Neural cell (in vitro differentiated cells): Measurements from ENCODE around the gene COQ7.

ENCODE experiments used
- EP300 ChIP-seq: fragments of 450-650 bp; conservative IDR thresholded peaks from 2 replicates; pipeline ENCODE4 v1.6.1; 2014; ENCODE audit warnings: antibody characterized with exemption, mild to moderate bottlenecking, moderate library complexity; ENCODE audit not compliant: poor library complexity, severe bottlenecking
- EZH2 ChIP-seq: fragments of 200-600, 300-800 bp; shearing (Covaris generic), sonication (generic); IDR thresholded peaks from 2 replicates; pipeline ENCODE4 v1.6.1; 2014; ENCODE audit warnings: antibody characterized with exemption, low read length, borderline replicate concordance, mild to moderate bottlenecking; ENCODE audit not compliant: insufficient read depth, poor library complexity, severe bottlenecking
- POLR2AphosphoS5 ChIP-seq: IDR thresholded peaks from 2 replicates; pipeline ENCODE4 v1.6.1; 2012
- RAD21 ChIP-seq: fragments of 450-650 bp; conservative IDR thresholded peaks from 2 replicates; pipeline ENCODE4 v1.6.1; 2014; ENCODE audit warnings: antibody characterized with exemption, mild to moderate bottlenecking, moderate library complexity
- SMC3 ChIP-seq: fragments of 450-650 bp; conservative IDR thresholded peaks from 2 replicates; pipeline ENCODE4 v1.6.1; 2014; ENCODE audit warnings: antibody characterized with exemption, mild to moderate bottlenecking, moderate library complexity; ENCODE audit not compliant: poor library complexity
- TAF1 ChIP-seq: IDR thresholded peaks from 2 replicates; pipeline ENCODE4 v1.6.1; 2012; ENCODE audit warnings: low read depth
- TF ChIP-seq, protein P1 (sequence below): fragments of 450-650 bp; IDR thresholded peaks from 2 replicates; pipeline ENCODE4 v1.5.1; 2014; ENCODE audit warnings: antibody characterized with exemption, mild to moderate bottlenecking, moderate library complexity; ENCODE audit not compliant: poor library complexity, severe bottlenecking
- TF ChIP-seq, protein P2 (sequence below): IDR thresholded peaks from 2 replicates; pipeline ENCODE4 v1.6.1; 2012; ENCODE audit warnings: borderline replicate concordance

DNA sequence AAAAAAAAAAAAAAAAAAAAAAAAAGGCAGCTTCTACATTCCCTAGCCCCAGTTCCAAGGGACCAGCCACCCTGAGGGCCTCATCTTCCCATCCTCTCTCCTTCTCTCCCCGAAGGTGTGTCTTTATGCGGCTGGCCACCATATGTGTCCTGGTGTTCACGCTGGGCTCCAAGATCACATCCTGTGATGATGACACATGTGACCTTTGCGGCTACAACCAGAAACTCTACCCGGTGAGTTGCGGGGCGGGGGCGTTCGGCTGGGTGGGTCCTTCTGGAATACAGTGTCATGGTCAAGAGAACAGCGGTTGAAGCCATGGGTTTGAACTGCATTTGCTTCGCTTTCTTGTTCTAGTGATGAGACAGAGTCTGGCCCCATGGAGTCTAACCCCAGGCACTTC is 22.6 kb upstream of the COQ7 start:
- TF ChIP-seq RAD21 (no peak), SMC3 (no peak), POLR2AphosphoS5 (no peak), TAF1 (no peak), EP300 (no peak), EZH2 (no peak)
- TF ChIP-seq, protein P1, sequence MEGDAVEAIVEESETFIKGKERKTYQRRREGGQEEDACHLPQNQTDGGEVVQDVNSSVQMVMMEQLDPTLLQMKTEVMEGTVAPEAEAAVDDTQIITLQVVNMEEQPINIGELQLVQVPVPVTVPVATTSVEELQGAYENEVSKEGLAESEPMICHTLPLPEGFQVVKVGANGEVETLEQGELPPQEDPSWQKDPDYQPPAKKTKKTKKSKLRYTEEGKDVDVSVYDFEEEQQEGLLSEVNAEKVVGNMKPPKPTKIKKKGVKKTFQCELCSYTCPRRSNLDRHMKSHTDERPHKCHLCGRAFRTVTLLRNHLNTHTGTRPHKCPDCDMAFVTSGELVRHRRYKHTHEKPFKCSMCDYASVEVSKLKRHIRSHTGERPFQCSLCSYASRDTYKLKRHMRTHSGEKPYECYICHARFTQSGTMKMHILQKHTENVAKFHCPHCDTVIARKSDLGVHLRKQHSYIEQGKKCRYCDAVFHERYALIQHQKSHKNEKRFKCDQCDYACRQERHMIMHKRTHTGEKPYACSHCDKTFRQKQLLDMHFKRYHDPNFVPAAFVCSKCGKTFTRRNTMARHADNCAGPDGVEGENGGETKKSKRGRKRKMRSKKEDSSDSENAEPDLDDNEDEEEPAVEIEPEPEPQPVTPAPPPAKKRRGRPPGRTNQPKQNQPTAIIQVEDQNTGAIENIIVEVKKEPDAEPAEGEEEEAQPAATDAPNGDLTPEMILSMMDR: no peak
- TF ChIP-seq, protein P2, sequence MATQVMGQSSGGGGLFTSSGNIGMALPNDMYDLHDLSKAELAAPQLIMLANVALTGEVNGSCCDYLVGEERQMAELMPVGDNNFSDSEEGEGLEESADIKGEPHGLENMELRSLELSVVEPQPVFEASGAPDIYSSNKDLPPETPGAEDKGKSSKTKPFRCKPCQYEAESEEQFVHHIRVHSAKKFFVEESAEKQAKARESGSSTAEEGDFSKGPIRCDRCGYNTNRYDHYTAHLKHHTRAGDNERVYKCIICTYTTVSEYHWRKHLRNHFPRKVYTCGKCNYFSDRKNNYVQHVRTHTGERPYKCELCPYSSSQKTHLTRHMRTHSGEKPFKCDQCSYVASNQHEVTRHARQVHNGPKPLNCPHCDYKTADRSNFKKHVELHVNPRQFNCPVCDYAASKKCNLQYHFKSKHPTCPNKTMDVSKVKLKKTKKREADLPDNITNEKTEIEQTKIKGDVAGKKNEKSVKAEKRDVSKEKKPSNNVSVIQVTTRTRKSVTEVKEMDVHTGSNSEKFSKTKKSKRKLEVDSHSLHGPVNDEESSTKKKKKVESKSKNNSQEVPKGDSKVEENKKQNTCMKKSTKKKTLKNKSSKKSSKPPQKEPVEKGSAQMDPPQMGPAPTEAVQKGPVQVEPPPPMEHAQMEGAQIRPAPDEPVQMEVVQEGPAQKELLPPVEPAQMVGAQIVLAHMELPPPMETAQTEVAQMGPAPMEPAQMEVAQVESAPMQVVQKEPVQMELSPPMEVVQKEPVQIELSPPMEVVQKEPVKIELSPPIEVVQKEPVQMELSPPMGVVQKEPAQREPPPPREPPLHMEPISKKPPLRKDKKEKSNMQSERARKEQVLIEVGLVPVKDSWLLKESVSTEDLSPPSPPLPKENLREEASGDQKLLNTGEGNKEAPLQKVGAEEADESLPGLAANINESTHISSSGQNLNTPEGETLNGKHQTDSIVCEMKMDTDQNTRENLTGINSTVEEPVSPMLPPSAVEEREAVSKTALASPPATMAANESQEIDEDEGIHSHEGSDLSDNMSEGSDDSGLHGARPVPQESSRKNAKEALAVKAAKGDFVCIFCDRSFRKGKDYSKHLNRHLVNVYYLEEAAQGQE: no peak
